EL (cell line): ENCODE measurements around the gene LMX1B.
"Not testable (repeated sequence)": the region's sequence is repeated elsewhere in the genome, so short reads cannot be mapped to it uniquely, and the experiment has no call there.

ENCODE experiments used
- DNase-seq: peaks from one replicate; pipeline ENCODE4 v3.0.0-alpha.2; 2016

Gene LMX1B

GRCh38 chr9:126698756-126699155 is 85.0 kb downstream of the LMX1B start:
- no peak for DNase-seq

DNA sequence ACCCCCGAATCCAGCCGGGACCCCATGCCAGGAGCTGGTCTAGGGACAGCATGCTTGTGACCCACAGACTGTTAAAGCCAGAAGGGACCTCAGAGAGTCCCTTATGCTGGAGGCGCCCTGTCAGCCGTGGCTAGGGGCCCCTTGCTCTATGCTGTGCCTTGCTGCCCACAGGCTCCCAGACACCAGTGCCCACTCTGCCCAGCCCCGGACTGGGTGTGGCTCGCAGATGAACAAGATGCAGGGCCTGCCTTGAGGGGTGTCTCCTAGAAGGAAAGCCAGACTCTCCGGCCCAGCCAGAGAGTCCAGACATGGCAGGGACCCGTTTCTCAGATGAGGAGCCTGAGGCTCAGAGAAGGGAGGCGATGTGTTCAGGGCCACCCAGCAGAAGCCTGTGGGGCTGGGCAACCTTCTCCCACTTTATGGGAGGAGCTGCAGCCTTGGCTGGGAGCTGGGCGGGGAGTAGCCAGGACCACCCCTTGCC is 85.7 kb downstream of the LMX1B start:
- DNase-seq = no peak

- no peak for DNase-seq
Observed at GRCh38 chr9:126700296-126700695, 86.6 kb downstream of the LMX1B start.

DNA sequence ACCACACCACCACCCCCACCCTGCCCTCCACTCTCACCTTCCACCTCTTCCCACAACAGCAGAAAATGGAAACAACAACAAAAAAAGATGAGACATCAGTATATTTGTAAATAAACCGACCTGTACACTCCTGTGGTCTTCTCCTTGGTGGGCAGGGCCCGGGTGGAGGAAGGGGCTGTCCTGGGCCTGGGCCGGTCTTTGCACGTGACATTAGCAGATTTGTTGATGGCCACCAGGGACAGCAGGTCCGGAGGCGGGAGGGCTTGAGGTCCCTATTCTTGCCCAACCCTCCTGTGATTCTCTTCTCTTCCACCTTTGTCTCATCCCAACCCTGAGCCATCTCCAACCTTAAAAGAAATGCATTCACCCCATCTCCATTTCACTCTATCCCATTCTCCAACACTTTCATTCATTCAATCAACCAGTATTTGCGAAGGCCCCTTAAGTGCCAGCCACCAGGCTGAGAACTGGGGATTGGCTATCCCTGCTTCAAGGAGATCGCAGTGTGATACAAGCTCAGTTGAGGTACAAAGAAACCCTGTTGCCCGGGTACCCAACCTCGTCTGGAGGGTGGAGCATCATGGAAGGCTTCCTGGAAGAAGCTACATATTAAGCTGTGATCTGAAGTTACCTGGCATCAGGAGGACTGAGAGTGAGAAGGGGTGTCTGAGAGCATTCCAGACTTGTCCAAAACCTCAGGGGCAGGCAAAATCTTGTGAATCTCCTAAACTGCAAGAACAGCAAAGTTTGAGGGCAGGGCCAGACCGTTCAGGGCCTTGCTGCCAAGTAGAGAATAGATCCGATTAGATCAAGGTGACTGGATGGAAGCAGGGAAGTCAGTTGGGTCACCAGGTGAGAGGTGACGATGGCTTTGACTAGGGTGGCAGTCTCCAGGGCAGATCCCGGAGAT is 87.4 kb downstream of the LMX1B start:
- no peak for DNase-seq

DNA sequence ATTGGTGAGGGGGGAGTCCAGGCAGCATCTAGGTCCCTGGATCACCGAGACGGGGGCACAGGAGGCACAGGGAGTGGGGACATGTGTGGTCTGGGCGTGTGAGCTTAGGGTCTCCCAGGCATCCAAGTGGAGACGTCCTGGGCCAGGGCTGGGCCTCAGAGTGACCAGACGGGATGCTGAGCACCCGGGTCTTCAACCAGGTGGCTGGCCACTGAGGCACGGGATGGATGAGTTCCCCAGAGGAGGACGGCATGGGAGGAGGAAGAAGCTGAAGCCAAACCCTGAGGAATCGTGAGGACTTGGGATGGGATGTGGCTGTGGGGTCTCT is 88.0 kb downstream of the LMX1B start:
- no peak for DNase-seq

DNA sequence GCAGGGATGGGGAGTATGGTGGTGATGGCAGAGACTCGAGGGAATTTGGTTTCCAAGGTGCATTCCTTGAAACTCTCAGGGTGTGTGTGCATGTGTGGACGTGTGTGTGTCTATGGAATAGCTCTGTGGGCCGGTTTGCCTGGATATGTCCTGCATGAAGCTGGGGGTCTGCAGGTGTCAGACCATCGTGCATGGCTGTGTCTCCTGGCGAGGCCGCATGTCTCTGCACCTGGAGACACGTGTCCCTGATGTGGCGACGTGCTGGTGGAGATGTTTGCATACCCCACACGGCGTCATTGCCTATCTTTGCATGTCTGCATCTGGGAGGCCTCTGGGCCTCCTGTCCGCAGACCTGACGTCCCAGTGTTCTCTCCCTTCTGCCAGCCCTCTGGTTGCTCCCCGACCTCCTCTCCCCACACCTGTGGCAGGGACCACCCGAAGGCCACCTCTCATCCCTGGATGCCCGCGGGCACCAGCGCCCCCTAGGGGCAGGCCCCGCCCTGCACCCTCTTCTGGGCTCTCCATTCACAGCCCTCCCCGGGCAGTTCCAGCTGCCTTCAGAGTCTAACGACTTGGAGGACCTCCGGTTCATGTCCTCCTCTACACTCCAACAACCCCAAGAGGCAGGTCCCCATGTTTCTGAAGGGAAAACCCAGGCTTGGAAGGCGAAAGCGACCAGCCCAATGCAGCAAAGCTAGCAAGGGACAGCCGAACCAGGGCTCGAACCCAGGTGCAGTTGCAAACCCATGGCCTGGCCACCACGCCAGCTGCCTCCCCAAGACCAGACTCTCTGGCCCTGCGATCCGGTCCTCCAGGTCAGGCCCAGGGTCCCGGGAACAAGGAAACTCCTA is 88.6 kb downstream of the LMX1B start:
- DNase-seq = no peak

GRCh38 chr9:126703002-126703865 is 89.5 kb downstream of the LMX1B start:
- no peak for DNase-seq

DNA sequence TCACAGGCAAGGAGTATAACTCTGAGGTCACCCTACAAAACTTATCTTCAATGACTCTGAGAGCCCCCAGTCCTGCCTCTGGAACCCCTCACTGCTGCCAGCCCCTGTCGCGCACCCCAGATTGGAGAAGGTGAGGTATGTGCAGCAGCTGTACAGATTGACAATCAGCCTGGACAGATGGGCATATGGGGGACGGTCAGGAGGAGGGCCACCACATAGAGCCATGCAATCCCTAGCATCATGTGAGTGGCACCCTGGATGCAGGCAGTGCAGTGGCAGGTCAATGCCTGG is 90.1 kb downstream of the LMX1B start:
- DNase-seq = no peak

DNA sequence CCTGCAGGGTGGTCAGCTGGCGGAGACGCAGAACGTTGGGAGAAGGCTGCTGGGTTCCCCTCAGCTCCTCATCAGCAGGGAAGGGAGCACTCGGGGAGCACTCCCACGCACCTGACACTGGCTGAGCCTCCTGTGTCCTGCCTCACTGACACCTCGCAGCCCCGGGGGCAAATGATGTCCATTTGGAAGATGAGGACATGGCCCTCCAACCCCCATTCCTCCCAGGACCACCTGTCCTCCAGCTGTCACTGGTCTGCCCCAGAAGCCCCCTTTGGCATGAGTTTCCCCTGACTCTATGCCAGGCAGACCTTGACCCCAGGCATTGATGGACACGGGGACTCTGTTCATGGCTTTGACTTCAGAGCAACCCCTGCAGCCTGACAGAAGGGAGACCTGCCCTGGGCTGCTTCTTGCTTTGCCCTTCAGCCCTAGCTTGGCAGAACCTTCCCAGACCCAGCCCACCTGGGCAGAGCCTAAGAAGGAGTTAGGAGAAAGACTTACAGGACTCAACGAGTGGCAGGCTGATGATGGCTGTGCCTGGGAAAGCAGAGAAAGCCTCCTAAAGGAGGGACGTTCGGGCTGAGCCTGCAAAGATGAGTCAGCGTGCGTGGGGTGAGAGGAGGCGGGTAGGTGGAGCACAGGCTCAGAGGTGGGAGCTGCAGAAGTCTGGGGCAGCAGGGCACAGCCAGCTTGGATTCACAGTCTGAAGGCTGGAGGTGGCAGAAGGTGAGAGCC is 90.6 kb downstream of the LMX1B start:
- DNase-seq = peak; percentile 67

DNA sequence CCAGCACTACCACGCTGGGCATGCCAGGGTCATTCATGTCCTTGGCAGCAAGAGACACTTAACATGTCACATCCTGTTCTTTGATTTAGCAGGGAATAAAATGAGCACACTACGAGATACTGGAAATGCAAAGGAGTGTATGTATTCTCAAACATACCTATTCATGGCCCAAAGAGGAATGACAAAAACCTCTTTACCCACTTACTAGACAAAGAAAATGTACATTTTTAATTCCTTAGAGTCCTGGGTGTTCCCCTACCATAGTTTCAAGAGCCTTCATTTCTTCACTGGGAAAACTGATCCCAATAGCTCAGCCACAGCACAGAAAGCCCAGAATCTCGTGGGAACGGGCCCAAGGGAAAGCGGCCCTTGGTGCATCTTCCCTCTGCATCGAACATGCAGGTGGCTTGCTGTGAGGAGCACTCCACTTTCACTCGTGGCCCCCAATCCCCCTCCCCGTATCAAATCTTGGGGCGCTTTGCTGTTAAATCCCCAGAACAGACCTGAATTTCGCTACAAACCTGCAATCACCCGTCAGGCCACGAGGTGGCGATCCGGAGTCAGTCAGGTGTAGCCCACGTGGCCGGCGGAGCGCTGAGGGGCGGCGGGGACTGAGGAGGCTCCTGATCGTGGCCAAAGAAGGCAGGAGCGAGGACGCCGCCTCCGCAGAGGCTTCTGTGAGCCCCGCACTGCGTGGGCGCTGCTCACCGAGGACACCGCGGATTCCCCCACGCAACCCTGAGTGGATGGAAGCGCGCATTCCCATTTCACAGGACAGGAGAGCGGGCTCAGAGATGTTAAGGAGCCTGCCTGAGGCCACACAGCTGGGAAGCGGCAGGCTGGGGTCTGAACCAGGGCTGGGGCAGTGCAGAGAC is 91.4 kb downstream of the LMX1B start:
- DNase-seq = peak; percentile 65

- peak; percentile 53 for DNase-seq
Observed at GRCh38 chr9:126705767-126706697, 92.3 kb downstream of the LMX1B start.

- DNase-seq = no peak
Observed at GRCh38 chr9:126706698-126707053, 92.9 kb downstream of the LMX1B start.

GRCh38 chr9:126707083-126707482 is 93.4 kb downstream of the LMX1B start:
- no peak for DNase-seq

DNA sequence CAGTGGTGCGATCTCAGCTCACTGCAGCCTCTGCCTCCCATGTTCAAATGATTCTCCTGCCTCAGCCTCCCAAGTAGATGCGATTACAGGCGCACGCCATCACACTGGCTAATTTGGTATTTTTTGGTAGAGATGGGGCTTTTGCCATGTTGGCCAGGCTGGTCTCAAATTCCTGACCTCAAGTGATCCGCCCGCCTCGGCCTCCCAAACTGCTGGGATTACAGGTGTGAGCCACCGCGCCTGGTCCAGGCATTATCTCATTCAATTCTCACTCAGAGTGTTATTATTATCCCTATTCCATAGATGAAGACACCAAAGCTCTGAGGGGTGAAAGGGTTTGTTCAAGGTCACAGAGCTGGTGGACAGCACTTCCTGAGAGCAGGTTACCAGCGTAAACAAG is 94.0 kb downstream of the LMX1B start:
- DNase-seq = not testable (repeated sequence)

GRCh38 chr9:126708178-126708577 is 94.5 kb downstream of the LMX1B start:
- no peak for DNase-seq

- no peak for DNase-seq
Observed at GRCh38 chr9:126709241-126709640, 95.5 kb downstream of the LMX1B start.

GRCh38 chr9:126715382-126715781 is 101.7 kb downstream of the LMX1B start:
- DNase-seq = no peak

DNA sequence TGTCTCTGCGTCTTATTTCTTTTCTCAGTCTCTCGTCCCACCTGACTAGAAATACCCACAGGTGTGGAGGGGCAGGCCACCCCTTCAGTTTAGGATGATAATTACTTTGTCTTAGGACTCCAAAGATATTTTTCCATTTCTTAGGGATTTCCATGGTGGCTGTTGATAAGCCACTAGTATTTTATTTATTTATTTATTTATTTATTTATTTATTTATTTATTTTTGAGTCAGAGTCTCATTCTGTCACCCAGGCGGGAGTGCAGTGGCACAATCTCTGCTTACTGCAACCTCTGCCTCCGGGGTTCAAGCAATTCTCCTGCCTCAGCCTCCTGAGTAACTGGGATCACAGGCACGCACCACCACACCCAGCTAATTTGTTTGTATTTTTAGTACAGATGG is 103.7 kb downstream of the LMX1B start:
- not testable (repeated sequence) for DNase-seq

- DNase-seq = peak; percentile 70
Observed at GRCh38 chr9:126719618-126720031, 105.9 kb downstream of the LMX1B start.

- no peak for DNase-seq
Observed at GRCh38 chr9:126720036-126720435, 106.3 kb downstream of the LMX1B start.
